Measurements from ENCODE around the gene OR51E1. TPM values are rescaled to one million over a fixed set of nuclear protein-coding genes. Genes with fewer than 3 reads are reported as not detected.

The OR51E1 gene
- total RNA-seq, 2 donors from 2014 or later = 0.12 to 1.3 TPM

GRCh38 chr11:4682623-4683419 lies 39.0 kb downstream of the OR51E1 start:
- DNase-seq (ENCODE audit: low spot score) = no peak
- no peak for TF ChIP-seq CTCF (IDR thresholded peaks at IDR 0.05)
- no peaks in the 10 kb centered on the region for H3K36me3 ChIP-seq
- H3K27ac ChIP-seq = no peak overlapping the region
- no peaks in the 10 kb centered on the region for H3K4me1 ChIP-seq
- no peak overlapping the region for H3K4me3 ChIP-seq
- no peaks in the 10 kb centered on the region for H3K27me3 ChIP-seq
- H3K9me3 ChIP-seq = no peaks in the 10 kb centered on the region

GRCh38 chr11:4684631-4685285 lies 41.0 kb downstream of the OR51E1 start:
- Histone ChIP-seq H3K9me3 (no peaks in the 10 kb centered on the region), H3K27ac (no peak overlapping the region), H3K4me1 (no peaks in the 10 kb centered on the region), H3K36me3 (no peaks in the 10 kb centered on the region), H3K4me3 (no peak overlapping the region), H3K27me3 (no peaks in the 10 kb centered on the region)
- TF ChIP-seq CTCF (IDR thresholded peaks at IDR 0.05) = no peak
- DNase-seq (ENCODE audit: low spot score) = no peak

- H3K4me1 ChIP-seq = no peaks in the 10 kb centered on the region
- no peaks in the 10 kb centered on the region for H3K36me3 ChIP-seq
- H3K27me3 ChIP-seq = no peaks in the 10 kb centered on the region
- no peak for TF ChIP-seq CTCF (IDR thresholded peaks at IDR 0.05)
- H3K4me3 ChIP-seq = no peak overlapping the region
- DNase-seq (ENCODE audit: low spot score) = no peak
- no peak overlapping the region for H3K27ac ChIP-seq
- H3K9me3 ChIP-seq = no peaks in the 10 kb centered on the region
These were observed 51.7 kb downstream of the OR51E1 start for GRCh38 chr11:4695442-4695841.

- Histone ChIP-seq H3K4me1 (no peaks in the 10 kb centered on the region), H3K36me3 (no peaks in the 10 kb centered on the region), H3K9me3 (no peaks in the 10 kb centered on the region), H3K4me3 (no peak within 1 kb of the TSS), H3K27me3 (no peaks in the 10 kb centered on the region), H3K27ac (no peak within 1 kb of the TSS)
- no peak for DNase-seq (ENCODE audit: low spot score)
- TF ChIP-seq CTCF (IDR thresholded peaks at IDR 0.05) = no peak
These were observed 53.8 kb downstream of the OR51E1 start, which contains the start of gene OR51E2 for GRCh38 chr11:4697585-4697984. Gene OR51E2 (minus strand): TSS chr11:4697853. CDS start chr11:4682711, 15,142 bp downstream.

GRCh38 chr11:4699697-4700435 lies 56.1 kb downstream of the OR51E1 start:
- no peaks in the 10 kb centered on the region for H3K36me3 ChIP-seq
- DNase-seq (ENCODE audit: low spot score) = no peak
- H3K4me3 ChIP-seq = no peak overlapping the region
- no peaks in the 10 kb centered on the region for H3K27me3 ChIP-seq
- H3K4me1 ChIP-seq = no peaks in the 10 kb centered on the region
- H3K9me3 ChIP-seq = no peaks in the 10 kb centered on the region
- H3K27ac ChIP-seq = no peak overlapping the region
- TF ChIP-seq CTCF (IDR thresholded peaks at IDR 0.05) = no peak

Measured in right atrium auricular region (tissue), 2 donors.